H1 (cell line): Measurements from ENCODE around the gene CACNG7. TPM values are rescaled to one million over a fixed set of nuclear protein-coding genes. Genes with fewer than 3 reads are reported as not detected.

ENCODE experiments used
- CTCF ChIA-PET: fragments of 300-600 bp; sonication (Branson Sonifier 250); formaldehyde crosslinking; loops from one replicate; lab custom pipeline; 2021; ENCODE audit not compliant: partially characterized antibody; lab: Charles Lee
- POLR2A ChIA-PET: fragments of 300-600 bp; sonication (Branson Sonifier 250); formaldehyde crosslinking; loops from one replicate; lab custom pipeline; 2021; ENCODE audit warnings: inconsistent platforms; ENCODE audit not compliant: partially characterized antibody; lab: Charles Lee
- DNase-seq, 2 experiments: peaks; one replicate each; pipeline versions ENCODE4 v3.0.0 to v3.0.0-alpha.2; 2010 to 2022; ENCODE audit warnings: low spot score in 2 of 2, low read depth in 1 of 2, mixed read lengths in 1 of 2
- FAIRE-seq: peaks from 2 replicates; lab custom pipeline; 2011; peaks lifted over from hg19 to GRCh38; lab: Jason Lieb, UNC
- H2AFZ ChIP-seq: 2 replicates; pipeline ENCODE4 v1.8.1; 2012; ENCODE audit warnings: low read length, inconsistent platforms
- H2AK5ac ChIP-seq: 2 replicates; pipeline ENCODE4 v1.6.1; 2013; ENCODE audit warnings: low read depth, low read length
- H2BK120ac ChIP-seq: replicated peaks from 2 replicates; pipeline ENCODE3; 2013; ENCODE audit warnings: low read depth, low read length, inconsistent platforms
- H2BK12ac ChIP-seq: 2 replicates; pipeline ENCODE4 v1.6.1; 2013; ENCODE audit warnings: low read depth, low read length
- H2BK15ac ChIP-seq: 2 replicates; pipeline ENCODE4 v1.6.1; 2013; ENCODE audit warnings: low read length
- H2BK20ac ChIP-seq: 2 replicates; pipeline ENCODE4 v1.6.1; 2013; ENCODE audit warnings: low read length
- H2BK5ac ChIP-seq: 2 replicates; pipeline ENCODE4 v1.6.1; 2013; ENCODE audit warnings: low read depth, low read length
- H3K14ac ChIP-seq: 2 replicates; pipeline ENCODE4 v1.6.1; 2013; ENCODE audit warnings: inconsistent platforms; ENCODE audit not compliant: insufficient read length
- H3K18ac ChIP-seq: 2 replicates; pipeline ENCODE4 v1.6.1; 2013; ENCODE audit warnings: low read length; ENCODE audit errors: extremely low read depth
- H3K23ac ChIP-seq: 2 replicates; pipeline ENCODE4 v1.6.1; 2013; ENCODE audit warnings: inconsistent platforms; ENCODE audit not compliant: insufficient read length
- H3K23me2 ChIP-seq: 2 replicates; pipeline ENCODE4 v1.6.1; 2013; ENCODE audit warnings: low read depth, low read length
- H3K27ac ChIP-seq: 2 replicates; pipeline ENCODE4 v1.6.1; 2011; ENCODE audit warnings: low read depth, low read length, inconsistent platforms
- H3K27me3 ChIP-seq, 4 experiments: replicated peaks in 1 of 4; 1 replicate in 1 of 4; 2 replicates in 3 of 4; pipeline versions ENCODE4 v1.6.1 to v1.8.1; 2011 to 2013; ENCODE audit warnings: low read length in 3 of 4, mild to moderate bottlenecking in 3 of 4, inconsistent platforms in 2 of 4, mixed read lengths in 2 of 4, moderate library complexity in 1 of 4; ENCODE audit not compliant: control insufficient read depth in 3 of 4, insufficient read depth in 3 of 4; ENCODE audit errors: extremely low read depth in 1 of 4
- H3K36me3 ChIP-seq, 4 experiments: 2 replicates each; pipeline versions ENCODE4 v1.6.1 to v1.8.1; 2011 to 2013; ENCODE audit warnings: mild to moderate bottlenecking in 4 of 4, low read length in 3 of 4, moderate library complexity in 2 of 4, control low read depth in 1 of 4, inconsistent platforms in 1 of 4; ENCODE audit not compliant: insufficient read depth in 4 of 4, control insufficient read depth in 2 of 4
- H3K4ac ChIP-seq: replicated peaks from 2 replicates; pipeline ENCODE3; 2013; ENCODE audit warnings: low read length, low read depth, mixed read lengths, inconsistent platforms; ENCODE audit not compliant: insufficient read length
- H3K4me1 ChIP-seq, 4 experiments: replicated peaks in 1 of 4; 1 replicate in 1 of 4; 2 replicates in 3 of 4; pipeline versions ENCODE4 v1.6.1 to v1.8.1; 2011 to 2013; ENCODE audit warnings: low read length in 3 of 4, inconsistent platforms in 2 of 4, mixed read lengths in 1 of 4; ENCODE audit not compliant: insufficient read depth in 4 of 4, control insufficient read depth in 3 of 4
- H3K4me2 ChIP-seq, 2 experiments: 2 replicates each; pipeline versions ENCODE4 v1.6.1 to v1.8.1; 2011 to 2013; ENCODE audit warnings: low read depth in 2 of 2, low read length in 2 of 2, control low read depth in 1 of 2, inconsistent platforms in 1 of 2, mild to moderate bottlenecking in 1 of 2; ENCODE audit not compliant: insufficient read depth in 1 of 2
- H3K4me3 ChIP-seq, 4 experiments: fragments of 200-600, 300-600 bp in 1 of 4; sonication (generic), shearing (Covaris generic), sonication (Bioruptor Twin) in 1 of 4; 2 replicates each; pipeline versions ENCODE4 v1.5.1 to v1.8.1; 2011 to 2016; ENCODE audit warnings: low read length in 4 of 4, low read depth in 3 of 4, control low read depth in 2 of 4, inconsistent platforms in 2 of 4, mild to moderate bottlenecking in 2 of 4, mixed read lengths in 1 of 4, moderate library complexity in 1 of 4; ENCODE audit not compliant: insufficient read depth in 2 of 4; ENCODE audit errors: extremely low read depth in 1 of 4
- H3K56ac ChIP-seq: replicated peaks from 2 replicates; pipeline ENCODE3; 2013; ENCODE audit warnings: low read depth, mild to moderate bottlenecking, mixed read lengths, low read length, inconsistent platforms; ENCODE audit not compliant: insufficient read length
- H3K79me1 ChIP-seq: 2 replicates; pipeline ENCODE4 v1.6.1; 2013; ENCODE audit warnings: low read depth, low read length, control low read depth
- H3K79me2 ChIP-seq, 2 experiments: 2 replicates each; pipeline versions ENCODE4 v1.6.1 to v1.8.1; 2012 to 2013; ENCODE audit warnings: low read length in 2 of 2, mild to moderate bottlenecking in 2 of 2, inconsistent platforms in 1 of 2; ENCODE audit not compliant: insufficient read depth in 2 of 2, control insufficient read depth in 1 of 2
- H3K9ac ChIP-seq, 4 experiments: replicated peaks in 1 of 4; 1 replicate in 1 of 4; 2 replicates in 3 of 4; pipeline versions ENCODE4 v1.6.1 to v1.8.1; 2011 to 2013; ENCODE audit warnings: low read depth in 3 of 4, low read length in 3 of 4, control low read depth in 2 of 4, mild to moderate bottlenecking in 2 of 4, moderate library complexity in 2 of 4, inconsistent platforms in 1 of 4; ENCODE audit errors: extremely low read depth in 1 of 4
- H3K9me3 ChIP-seq, 2 experiments: 2 replicates each; pipeline versions ENCODE4 v1.6.1 to v1.8.1; 2012 to 2013; ENCODE audit warnings: mild to moderate bottlenecking in 2 of 2, moderate library complexity in 2 of 2, control low read depth in 1 of 2, inconsistent platforms in 1 of 2, low read depth in 1 of 2, low read length in 1 of 2, mixed read lengths in 1 of 2; ENCODE audit not compliant: insufficient read depth in 2 of 2
- H4K20me1 ChIP-seq, 2 experiments: replicated peaks in 1 of 2; 2 replicates each; pipeline versions ENCODE3 to v1.8.1; 2011 to 2013; ENCODE audit warnings: inconsistent platforms in 2 of 2, low read length in 2 of 2, mild to moderate bottlenecking in 1 of 2; ENCODE audit not compliant: insufficient read depth in 2 of 2, control insufficient read depth in 1 of 2
- H4K5ac ChIP-seq: 2 replicates; pipeline ENCODE4 v1.6.1; 2013; ENCODE audit warnings: low read length, low read depth, mixed read lengths, inconsistent platforms; ENCODE audit not compliant: insufficient read length
- H4K8ac ChIP-seq: 2 replicates; pipeline ENCODE4 v1.8.0; 2013; ENCODE audit warnings: mild to moderate bottlenecking, moderate library complexity, low read length, inconsistent platforms; ENCODE audit not compliant: insufficient read depth; ENCODE audit errors: extremely low read depth
- H4K91ac ChIP-seq: replicated peaks from 2 replicates; pipeline ENCODE3; 2013; ENCODE audit warnings: low read length, mixed read lengths, inconsistent platforms; ENCODE audit not compliant: insufficient read length
- FOSL1 ChIP-seq: IDR thresholded peaks from 2 replicates; pipeline ENCODE4 v1.6.1; 2011; ENCODE audit warnings: mild to moderate bottlenecking, low read depth, low read length, moderate library complexity; ENCODE audit not compliant: insufficient read depth
- WGBS, 2 experiments: shearing (Covaris generic) in 1 of 2; methylation state at CpG; one replicate each; pipeline versions ENCODE4 v1.1.6 to v1.1.7; 2013 to 2015; ENCODE audit warnings: low lambda C conversion rate in 2 of 2, mixed read lengths in 2 of 2, inconsistent platforms in 1 of 2, low coverage in 1 of 2, missing lambda C conversion rate in 1 of 2; ENCODE audit not compliant: insufficient replicate concordance in 2 of 2, insufficient coverage in 1 of 2, insufficient read length in 1 of 2; ENCODE audit errors: extremely low coverage in 1 of 2, missing lambda C conversion rate in 1 of 2; 5-methylcytosine and 5-hydroxymethylcytosine counted together
- polyA plus RNA-seq, 7 experiments: library from polyadenylated mRNA; depleted of rRNA in 3 of 7; stranded (reverse) in 5 of 7; unstranded in 2 of 7; fragments of >200 nt in 5 of 7; fragments of 200-250 nt in 2 of 7; gene quantifications; 1 replicate in 5 of 7; 2 replicates in 1 of 7; 4 replicates in 1 of 7; pipeline versions ENCODE4 v1.2.1 to v1.2.3, GENCODE V29; 2011 to 2013; ENCODE audit warnings: missing spikeins in 2 of 7, mixed read lengths in 2 of 7
- total RNA-seq: library from RNA; stranded (reverse); fragmentation: NEBNext Ultra II Directional; extraction: Animal tissue kit (Norgen Biotek cat#: 25700); gene quantifications from 2 replicates; pipeline ENCODE4 v1.2.1, GENCODE V29; 2021

Gene CACNG7
- total and polyA plus RNA-seq, 2 of the 8 experiments (the other 6 are each of a cell fraction or from before 2014, with no cell fraction given), result 28.9 to 69.8 TPM

- CTCF ChIA-PET, result interaction anchor here (1.0 to 4.6 kb wide), 10 partner anchors 10 to 156 kb away, joined by 3 to 19 read pairs (median 4); no protein-coding TSS in a partner anchor
These were observed 57.9 kb downstream of the CACNG7 start for GRCh38 chr19:53966931-53967330.

More at GRCh38 chr19:53966931-53967330, 57.9 kb downstream of the CACNG7 start:
- Histone ChIP-seq H3K4me1 (peaks cover 0 to 5% (median under 1%) of the 10 kb centered on the region in 4 experiments; a peak in 2 of 7 replicates), H3K23me2 (peaks cover 2% of the 10 kb centered on the region; the same call in 1 of the 2 replicates), H3K27ac (no peak overlapping the region), H3K4ac (no peak overlapping the region), H3K4me2 (no peak overlapping the region), H3K14ac (no peak overlapping the region), H3K79me2 (peaks cover 0 to 13% of the 10 kb centered on the region in 2 experiments; a peak in 1 of 4 replicates), H4K8ac (no peak overlapping the region), H3K79me1 (peaks cover 6% of the 10 kb centered on the region), H2AFZ (no peak overlapping the region), H3K18ac (no peak overlapping the region), H3K56ac (no peak overlapping the region), H4K20me1 (peaks cover 2 to 5% of the 10 kb centered on the region in 2 experiments), H2BK120ac (no peak overlapping the region), H2BK20ac (no peak overlapping the region), H4K5ac (no peak overlapping the region), H3K36me3 (peaks cover 7 to 34% (median 12%) of the 10 kb centered on the region in 4 experiments; a peak in 6 of 8 replicates), H3K9ac (no peak overlapping the region), H3K4me3 (no peak overlapping the region), H3K23ac (no peak overlapping the region), H2BK15ac (no peak overlapping the region), H2AK5ac (no peak overlapping the region), H2BK12ac (no peak overlapping the region), H4K91ac (no peak overlapping the region), H2BK5ac (no peak overlapping the region), H3K27me3 (no peaks in the 10 kb centered on the region), H3K9me3 (no peaks in the 10 kb centered on the region)
- no peak for DNase-seq
- no peak for FAIRE-seq
- TF ChIP-seq FOSL1, result no peak
- 91% methylated on average over 7 of the region's 7 CpGs; no CpG with 5 or more reads in 1 of the 2 experiments for WGBS, 2 experiments
- POLR2A ChIA-PET, result interaction anchor here (1.2 to 1.5 kb wide), 4 partner anchors 10 to 26 kb away, joined by 4 to 6 read pairs (median 4); no protein-coding TSS in a partner anchor
